ENCODE data around the gene FLRT1. TPM values are rescaled to one million over a fixed set of nuclear protein-coding genes. Genes with fewer than 3 reads are reported as not detected.

The FLRT1 gene
- total RNA-seq, 1 donor from 2014 or later: 0.54 TPM

DNA sequence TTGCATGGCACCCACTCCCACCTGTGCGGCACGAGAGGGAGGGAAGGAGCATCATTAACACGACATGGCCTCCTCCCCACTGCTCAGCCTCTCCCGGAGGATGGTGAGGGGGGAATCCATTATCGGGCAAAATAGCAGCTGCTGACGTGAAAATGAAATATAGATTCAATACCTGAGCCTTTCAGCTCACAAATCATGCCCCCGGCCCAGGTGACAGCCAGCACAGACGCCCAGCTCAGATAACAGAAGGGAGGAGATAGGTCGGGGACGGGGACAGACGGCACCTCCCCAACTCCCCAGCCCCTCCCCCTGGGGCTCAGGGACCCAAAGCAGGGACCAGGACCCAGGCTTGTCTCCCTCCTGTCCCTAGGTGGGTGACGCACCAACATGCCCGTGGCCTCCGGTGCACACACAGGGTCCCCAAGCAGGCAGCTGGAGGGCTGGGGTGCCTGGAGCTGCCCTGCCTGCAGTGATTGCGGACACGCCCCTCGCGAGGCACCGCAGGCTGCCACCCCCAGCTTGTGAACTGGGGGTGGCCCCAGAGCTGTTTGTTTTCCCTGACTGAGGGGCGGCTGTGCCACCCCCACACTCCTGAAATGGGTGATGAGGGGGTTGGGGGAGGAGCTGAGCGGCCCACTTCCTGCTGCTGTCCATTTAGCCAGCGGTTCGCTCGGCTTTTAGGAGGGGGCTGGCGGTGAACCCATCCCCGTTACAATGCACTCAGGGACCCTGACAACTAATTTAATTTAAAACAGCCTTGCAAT, 31.7 kb downstream of the FLRT1 start:
- DNase-seq (ENCODE audit: extremely low spot score, unreplicated experiment): no peak
- Mint-ChIP-seq H3K36me3 (ENCODE audit: unreplicated experiment) (no peaks in the 10 kb centered on the region), H3K27ac (ENCODE audit: unreplicated experiment) (no peak overlapping the region), H3K4me3 (ENCODE audit: unreplicated experiment) (no peak overlapping the region), H3K27me3 (ENCODE audit: unreplicated experiment) (no peaks in the 10 kb centered on the region), H3K9me3 (ENCODE audit: unreplicated experiment) (no peaks in the 10 kb centered on the region), H3K4me1 (ENCODE audit: unreplicated experiment) (no peaks in the 10 kb centered on the region)
- TF ChIP-seq, protein P1, sequence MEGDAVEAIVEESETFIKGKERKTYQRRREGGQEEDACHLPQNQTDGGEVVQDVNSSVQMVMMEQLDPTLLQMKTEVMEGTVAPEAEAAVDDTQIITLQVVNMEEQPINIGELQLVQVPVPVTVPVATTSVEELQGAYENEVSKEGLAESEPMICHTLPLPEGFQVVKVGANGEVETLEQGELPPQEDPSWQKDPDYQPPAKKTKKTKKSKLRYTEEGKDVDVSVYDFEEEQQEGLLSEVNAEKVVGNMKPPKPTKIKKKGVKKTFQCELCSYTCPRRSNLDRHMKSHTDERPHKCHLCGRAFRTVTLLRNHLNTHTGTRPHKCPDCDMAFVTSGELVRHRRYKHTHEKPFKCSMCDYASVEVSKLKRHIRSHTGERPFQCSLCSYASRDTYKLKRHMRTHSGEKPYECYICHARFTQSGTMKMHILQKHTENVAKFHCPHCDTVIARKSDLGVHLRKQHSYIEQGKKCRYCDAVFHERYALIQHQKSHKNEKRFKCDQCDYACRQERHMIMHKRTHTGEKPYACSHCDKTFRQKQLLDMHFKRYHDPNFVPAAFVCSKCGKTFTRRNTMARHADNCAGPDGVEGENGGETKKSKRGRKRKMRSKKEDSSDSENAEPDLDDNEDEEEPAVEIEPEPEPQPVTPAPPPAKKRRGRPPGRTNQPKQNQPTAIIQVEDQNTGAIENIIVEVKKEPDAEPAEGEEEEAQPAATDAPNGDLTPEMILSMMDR (IDR thresholded peaks at IDR 0.05): no peak

DNA sequence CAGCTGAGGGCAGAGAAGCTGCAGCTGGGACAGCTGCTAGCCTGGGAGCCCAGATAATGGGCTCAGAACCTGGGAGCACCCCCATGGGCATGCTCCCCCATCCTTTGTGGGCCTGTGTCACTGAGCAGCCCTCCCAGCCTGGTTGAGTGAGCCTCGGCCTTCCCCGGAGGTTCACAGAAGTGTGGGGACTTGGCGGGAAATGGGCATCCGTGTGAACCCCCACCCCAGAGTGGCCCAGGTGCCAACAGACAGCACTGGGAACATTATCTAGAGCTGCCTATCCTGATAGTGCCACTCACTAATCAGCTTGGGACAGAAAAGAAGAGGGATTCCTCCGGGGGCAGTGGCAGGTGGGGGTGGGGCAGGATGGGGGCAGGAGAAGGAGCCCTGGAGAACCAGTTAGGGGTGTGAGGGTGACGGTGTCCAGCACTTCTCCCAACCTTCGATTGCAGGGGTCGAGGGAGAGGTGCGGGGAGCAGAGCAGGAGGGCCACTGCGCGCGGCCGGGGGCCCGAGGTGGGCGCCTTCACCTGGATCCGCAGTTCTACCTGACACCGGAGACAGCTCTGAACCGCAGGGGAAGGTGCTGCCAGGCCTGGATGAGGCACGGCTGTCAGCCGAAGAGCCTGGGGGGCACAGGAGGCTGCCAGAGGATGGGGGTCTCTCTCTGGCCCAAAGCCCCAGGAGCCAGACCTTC, 33.1 kb downstream of the FLRT1 start:
- Mint-ChIP-seq H3K4me3 (ENCODE audit: unreplicated experiment) (no peak overlapping the region), H3K9me3 (ENCODE audit: unreplicated experiment) (no peaks in the 10 kb centered on the region), H3K36me3 (ENCODE audit: unreplicated experiment) (no peaks in the 10 kb centered on the region), H3K27me3 (ENCODE audit: unreplicated experiment) (no peaks in the 10 kb centered on the region), H3K4me1 (ENCODE audit: unreplicated experiment) (no peaks in the 10 kb centered on the region), H3K27ac (ENCODE audit: unreplicated experiment) (no peak overlapping the region)
- TF ChIP-seq, protein P1 (IDR thresholded peaks at IDR 0.05): no peak
- DNase-seq (ENCODE audit: extremely low spot score, unreplicated experiment): no peak

DNA sequence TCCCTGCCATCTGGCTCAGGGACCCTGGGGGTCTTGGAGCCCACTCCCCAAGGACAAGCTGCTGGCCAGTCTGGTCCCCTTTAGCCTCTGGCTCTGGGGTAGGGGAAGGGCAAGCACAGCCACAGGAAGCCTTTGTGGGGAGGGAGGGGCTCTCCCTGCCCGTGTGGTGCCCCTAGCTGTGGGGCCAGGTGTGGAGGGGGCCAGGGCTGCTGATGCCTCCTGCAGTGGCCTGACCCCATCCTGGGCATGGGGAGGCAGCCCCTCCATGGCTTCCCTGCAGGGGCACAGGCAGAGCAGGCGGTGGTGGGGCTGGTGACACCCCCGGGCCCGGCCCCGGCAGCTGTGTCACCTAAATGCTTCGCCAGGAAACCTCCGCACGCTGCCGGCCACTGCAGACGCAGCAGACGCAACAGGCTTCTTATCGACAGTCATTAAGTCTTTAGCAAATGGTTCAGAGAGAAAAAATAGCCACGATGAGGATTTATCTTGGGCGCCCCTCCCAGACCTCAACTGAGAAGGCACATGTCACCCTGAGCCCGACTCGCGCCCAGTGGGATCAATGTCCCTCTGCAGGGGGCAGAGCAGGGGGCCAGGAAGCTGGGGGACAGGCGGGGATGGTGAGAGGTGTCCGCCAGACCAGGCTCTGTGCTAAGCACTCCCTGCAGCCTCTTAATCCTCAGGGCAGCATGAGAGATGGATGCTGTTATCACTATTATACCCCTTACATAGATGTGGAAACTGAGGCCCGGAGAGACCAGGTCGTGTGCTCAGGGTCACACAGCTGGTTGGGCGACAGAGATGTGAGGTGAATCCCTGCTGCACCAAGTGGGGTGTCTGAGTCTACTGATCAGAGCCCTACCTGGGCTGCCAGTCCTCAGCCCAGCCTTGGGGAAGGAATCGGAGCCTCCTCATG, 33.9 kb downstream of the FLRT1 start:
- Mint-ChIP-seq H3K36me3 (ENCODE audit: unreplicated experiment) (no peaks in the 10 kb centered on the region), H3K4me1 (ENCODE audit: unreplicated experiment) (no peaks in the 10 kb centered on the region), H3K27me3 (ENCODE audit: unreplicated experiment) (no peaks in the 10 kb centered on the region), H3K27ac (ENCODE audit: unreplicated experiment) (no peak overlapping the region), H3K4me3 (ENCODE audit: unreplicated experiment) (no peak overlapping the region), H3K9me3 (ENCODE audit: unreplicated experiment) (no peaks in the 10 kb centered on the region)
- DNase-seq (ENCODE audit: extremely low spot score, unreplicated experiment): no peak
- TF ChIP-seq, protein P1 (IDR thresholded peaks at IDR 0.05): no peak

DNA sequence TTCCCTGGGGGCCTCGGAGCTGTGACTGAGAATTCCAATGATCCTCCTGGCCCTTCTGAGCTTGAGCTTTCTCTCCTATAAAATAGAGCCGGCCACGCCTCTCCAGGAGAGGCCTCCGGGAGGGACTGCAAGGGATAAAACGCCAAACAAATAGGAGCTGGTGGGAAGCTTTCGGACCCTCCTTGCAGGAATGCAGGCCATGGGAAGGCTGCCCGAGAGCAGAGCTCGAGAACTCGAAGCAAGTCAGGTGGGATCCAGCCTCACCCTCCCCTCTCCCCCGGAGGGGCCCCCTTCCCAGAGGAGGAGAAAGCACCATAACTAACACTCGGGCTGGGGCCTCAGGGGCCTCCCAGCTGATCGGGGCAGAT, 34.6 kb downstream of the FLRT1 start:
- Mint-ChIP-seq H3K27ac (ENCODE audit: unreplicated experiment) (no peak overlapping the region), H3K4me1 (ENCODE audit: unreplicated experiment) (no peaks in the 10 kb centered on the region), H3K9me3 (ENCODE audit: unreplicated experiment) (no peaks in the 10 kb centered on the region)

More for the DNA sequence above, 34.6 kb downstream of the FLRT1 start:
- no peak for DNase-seq (ENCODE audit: extremely low spot score, unreplicated experiment)
- no peak overlapping the region for H3K4me3 Mint-ChIP-seq (ENCODE audit: unreplicated experiment)
- no peaks in the 10 kb centered on the region for H3K27me3 Mint-ChIP-seq (ENCODE audit: unreplicated experiment)
- TF ChIP-seq, protein P1 (IDR thresholded peaks at IDR 0.05): no peak
- H3K36me3 Mint-ChIP-seq (ENCODE audit: unreplicated experiment): no peaks in the 10 kb centered on the region

All from osteocyte (in vitro differentiated cells).